Ishikawa (cell line): ENCODE results near the gene PSMD14.

Source experiments
- EGR1 ChIP-seq: IDR thresholded peaks from 2 replicates; pipeline ENCODE4 v1.6.1; 2012
- USF1 ChIP-seq: IDR thresholded peaks from 2 replicates; pipeline ENCODE4 v1.6.1; 2012

GRCh38 chr2:161373942-161374341 lies 65.7 kb downstream of the PSMD14 start:
- TF ChIP-seq EGR1, result no peak
- no peak for TF ChIP-seq USF1
